HepG2 (cell line): Measurements from ENCODE around the gene APCDD1L.

ENCODE experiments used
- NFKB2 ChIP-seq: sonication (generic); formaldehyde crosslinking; IDR thresholded peaks from 2 replicates; pipeline ENCODE4 v1.4.0; 2020; ENCODE audit warnings: missing genetic modification reagents, borderline replicate concordance
- SMAD9 ChIP-seq: sonication (generic); formaldehyde crosslinking; IDR thresholded peaks from 2 replicates; pipeline ENCODE4 v1.5.1; 2020; ENCODE audit warnings: mild to moderate bottlenecking, missing genetic modification reagents
- SMC3 ChIP-seq: IDR thresholded peaks from 2 replicates; pipeline ENCODE4 v1.6.1; 2011; ENCODE audit warnings: low read length, improper control_type of control experiment
- SOX6 ChIP-seq, 2 experiments: fragments of 450-650 bp in 1 of 2; sonication (generic) in 1 of 2; formaldehyde crosslinking in 1 of 2; IDR thresholded peaks; 2 replicates each; pipeline versions ENCODE4 v1.4.0 to v1.6.1; 2017 to 2020; ENCODE audit warnings: antibody characterized with exemption in 1 of 2, mild to moderate bottlenecking in 1 of 2, missing genetic modification reagents in 1 of 2
- ZNF431 ChIP-seq: sonication (generic); formaldehyde crosslinking; IDR thresholded peaks from 2 replicates; pipeline ENCODE4 v1.9.0; 2022; ENCODE audit warnings: missing genetic modification reagents, low read depth, mild to moderate bottlenecking, borderline replicate concordance
- TF ChIP-seq, protein P1 (sequence below): sonication (generic); formaldehyde crosslinking; IDR thresholded peaks from 2 replicates; pipeline ENCODE4 v1.5.0; 2020; ENCODE audit warnings: mild to moderate bottlenecking, missing genetic modification reagents, moderate library complexity

DNA sequence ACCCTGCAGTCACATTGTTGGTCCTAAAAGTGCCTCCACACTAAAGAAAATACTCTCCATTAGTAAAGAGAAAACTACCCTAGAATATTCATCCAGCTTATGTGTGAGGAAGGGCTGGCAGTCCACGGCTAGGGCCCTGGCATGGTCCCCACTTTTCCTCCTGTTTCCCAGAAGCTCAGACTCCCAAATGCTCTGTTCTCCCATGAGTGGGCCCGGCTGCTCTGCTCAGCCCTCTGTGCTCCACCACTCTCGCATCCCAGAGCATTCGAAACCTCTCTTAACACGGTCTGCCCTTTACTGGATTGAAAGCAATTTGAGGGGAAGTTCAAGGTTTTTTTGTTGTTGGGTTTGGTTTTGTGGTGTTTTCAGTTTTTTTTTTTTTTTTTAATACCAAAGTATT is 61.8 kb downstream of the APCDD1L start:
- TF ChIP-seq NFKB2 (no peak), SMAD9 (CRISPR knock-in tag) (no peak), SMC3 (no peak), SOX6 (IDR thresholded peaks at IDR 0.05) (no peak), SOX6 (CRISPR knock-in tag; IDR thresholded peaks at IDR 0.05) (no peak), ZNF431 (CRISPR knock-in tag) (no peak)
- TF ChIP-seq, protein P1, sequence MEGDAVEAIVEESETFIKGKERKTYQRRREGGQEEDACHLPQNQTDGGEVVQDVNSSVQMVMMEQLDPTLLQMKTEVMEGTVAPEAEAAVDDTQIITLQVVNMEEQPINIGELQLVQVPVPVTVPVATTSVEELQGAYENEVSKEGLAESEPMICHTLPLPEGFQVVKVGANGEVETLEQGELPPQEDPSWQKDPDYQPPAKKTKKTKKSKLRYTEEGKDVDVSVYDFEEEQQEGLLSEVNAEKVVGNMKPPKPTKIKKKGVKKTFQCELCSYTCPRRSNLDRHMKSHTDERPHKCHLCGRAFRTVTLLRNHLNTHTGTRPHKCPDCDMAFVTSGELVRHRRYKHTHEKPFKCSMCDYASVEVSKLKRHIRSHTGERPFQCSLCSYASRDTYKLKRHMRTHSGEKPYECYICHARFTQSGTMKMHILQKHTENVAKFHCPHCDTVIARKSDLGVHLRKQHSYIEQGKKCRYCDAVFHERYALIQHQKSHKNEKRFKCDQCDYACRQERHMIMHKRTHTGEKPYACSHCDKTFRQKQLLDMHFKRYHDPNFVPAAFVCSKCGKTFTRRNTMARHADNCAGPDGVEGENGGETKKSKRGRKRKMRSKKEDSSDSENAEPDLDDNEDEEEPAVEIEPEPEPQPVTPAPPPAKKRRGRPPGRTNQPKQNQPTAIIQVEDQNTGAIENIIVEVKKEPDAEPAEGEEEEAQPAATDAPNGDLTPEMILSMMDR (CRISPR knock-in tag): no peak
